ENCODE data around the gene SLC25A12.

- TF ChIP-seq, protein P1, sequence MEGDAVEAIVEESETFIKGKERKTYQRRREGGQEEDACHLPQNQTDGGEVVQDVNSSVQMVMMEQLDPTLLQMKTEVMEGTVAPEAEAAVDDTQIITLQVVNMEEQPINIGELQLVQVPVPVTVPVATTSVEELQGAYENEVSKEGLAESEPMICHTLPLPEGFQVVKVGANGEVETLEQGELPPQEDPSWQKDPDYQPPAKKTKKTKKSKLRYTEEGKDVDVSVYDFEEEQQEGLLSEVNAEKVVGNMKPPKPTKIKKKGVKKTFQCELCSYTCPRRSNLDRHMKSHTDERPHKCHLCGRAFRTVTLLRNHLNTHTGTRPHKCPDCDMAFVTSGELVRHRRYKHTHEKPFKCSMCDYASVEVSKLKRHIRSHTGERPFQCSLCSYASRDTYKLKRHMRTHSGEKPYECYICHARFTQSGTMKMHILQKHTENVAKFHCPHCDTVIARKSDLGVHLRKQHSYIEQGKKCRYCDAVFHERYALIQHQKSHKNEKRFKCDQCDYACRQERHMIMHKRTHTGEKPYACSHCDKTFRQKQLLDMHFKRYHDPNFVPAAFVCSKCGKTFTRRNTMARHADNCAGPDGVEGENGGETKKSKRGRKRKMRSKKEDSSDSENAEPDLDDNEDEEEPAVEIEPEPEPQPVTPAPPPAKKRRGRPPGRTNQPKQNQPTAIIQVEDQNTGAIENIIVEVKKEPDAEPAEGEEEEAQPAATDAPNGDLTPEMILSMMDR (IDR thresholded peaks at IDR 0.05) = no peak
- TF ChIP-seq EP300 (IDR thresholded peaks at IDR 0.05) = no peak
Measured at GRCh38 chr2:171798156-171798820, 95.8 kb downstream of the SLC25A12 start.
